Measurements from ENCODE around the gene TPBG.
"Not testable (repeated sequence)": the region's sequence is repeated elsewhere in the genome, so short reads cannot be mapped to it uniquely, and the experiment has no call there.

TPBG gene

DNA sequence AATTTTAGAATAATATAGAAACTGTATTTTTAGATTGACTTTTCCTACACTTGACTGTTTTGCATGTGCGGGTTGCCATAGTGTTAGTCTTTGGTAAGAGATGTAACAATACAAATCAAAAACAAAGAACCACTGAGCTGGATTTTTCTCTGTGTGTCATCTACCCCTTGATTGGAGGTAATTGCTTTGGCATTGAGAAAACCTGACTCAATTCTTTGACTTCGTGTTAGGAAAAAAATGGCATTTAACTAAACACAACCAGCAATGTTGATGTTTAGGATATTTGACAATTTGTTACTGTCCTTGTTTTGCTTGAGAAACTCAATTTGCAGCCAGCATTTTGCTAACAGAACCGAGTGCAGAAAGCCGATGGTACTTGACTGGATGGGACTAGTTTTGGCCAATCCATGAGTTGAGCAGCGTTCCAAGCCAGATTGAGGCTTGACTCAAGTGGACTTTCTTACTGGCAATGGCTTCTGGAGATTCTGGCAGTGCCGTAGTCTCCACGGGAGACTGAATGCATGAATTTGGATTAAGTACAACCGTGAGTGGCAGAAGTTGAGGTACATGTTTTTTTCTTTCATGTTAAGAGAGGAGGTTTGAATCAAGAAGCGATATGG is 17.1 kb downstream of the TPBG start:
- DNase-seq: no peak

DNA sequence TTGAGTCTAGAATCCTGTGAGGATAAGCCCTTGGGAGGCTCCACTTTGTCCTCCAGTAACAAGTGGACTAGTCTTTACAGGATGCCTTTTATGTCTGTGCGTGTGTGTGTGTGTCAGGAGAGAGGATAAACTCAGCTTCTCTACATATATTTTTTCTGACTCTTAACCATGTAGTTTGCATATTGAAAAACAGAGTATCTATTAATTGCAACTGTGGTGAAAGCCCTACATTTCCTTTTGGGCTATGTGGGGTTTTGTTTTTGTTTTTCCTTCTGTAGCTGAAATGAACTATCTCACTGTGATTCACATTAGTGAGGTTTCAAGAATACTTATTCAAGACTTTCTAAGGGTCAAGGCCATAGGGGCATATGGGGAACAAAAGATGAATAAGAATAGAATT is 17.7 kb downstream of the TPBG start:
- no peak for DNase-seq

GRCh38 chr6:82385102-82385501 is 21.5 kb downstream of the TPBG start:
- DNase-seq: no peak

GRCh38 chr6:82385546-82385945 is 21.9 kb downstream of the TPBG start:
- no peak for DNase-seq

DNA sequence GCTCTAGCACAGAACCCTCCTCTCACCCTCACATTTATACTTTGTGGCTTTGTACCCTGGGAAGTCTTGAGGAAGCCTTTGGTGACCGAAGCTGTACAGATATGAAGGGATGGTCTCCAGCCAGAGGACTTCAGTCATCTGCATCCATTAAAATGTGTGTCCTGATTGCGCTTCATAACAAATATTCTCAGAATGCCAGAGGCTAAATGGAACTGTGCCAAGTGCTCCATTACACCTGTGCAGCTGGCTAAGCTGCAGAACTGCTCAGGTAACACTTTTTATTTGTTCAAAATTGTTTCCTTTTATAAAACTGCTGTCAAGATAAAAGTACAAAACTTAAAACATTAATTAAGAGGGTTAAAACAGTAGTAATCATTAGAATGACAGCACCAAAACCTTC is 22.3 kb downstream of the TPBG start:
- no peak for DNase-seq

- not testable (repeated sequence) for DNase-seq
These were observed 31.2 kb downstream of the TPBG start for GRCh38 chr6:82394770-82395169.

GRCh38 chr6:82396964-82397751 is 33.5 kb downstream of the TPBG start:
- peak; percentile 92 for DNase-seq

- peak; percentile 50 for DNase-seq
These were observed 34.5 kb downstream of the TPBG start for GRCh38 chr6:82397962-82398692.

GRCh38 chr6:82408952-82409431 is 45.4 kb downstream of the TPBG start:
- DNase-seq: peak; percentile 42

DNA sequence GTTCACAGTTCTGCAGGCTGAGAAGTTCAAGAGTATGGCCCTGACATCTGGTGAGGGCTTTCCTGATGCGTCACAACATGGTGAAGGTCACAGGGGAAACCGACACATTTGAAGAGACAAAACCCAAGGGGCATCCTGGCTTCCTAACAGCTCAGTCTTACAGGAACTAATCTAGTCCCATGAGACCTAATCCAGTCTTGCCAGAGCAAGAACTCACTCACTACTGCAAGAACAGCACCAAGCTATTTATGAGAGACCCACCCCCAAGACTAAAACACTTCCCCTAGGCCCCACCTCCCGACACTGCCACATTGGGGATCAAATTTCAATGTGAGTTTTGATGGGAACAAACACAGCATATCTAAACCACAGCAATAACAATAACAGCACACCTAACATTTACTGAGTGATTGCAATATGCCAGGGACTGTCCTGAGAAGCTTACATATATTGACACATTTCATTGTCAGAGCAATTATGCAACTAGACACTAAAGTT is 46.6 kb downstream of the TPBG start:
- DNase-seq: no peak

GRCh38 chr6:82413868-82414267 is 50.3 kb downstream of the TPBG start:
- DNase-seq: no peak

GRCh38 chr6:82415820-82416219 is 52.2 kb downstream of the TPBG start:
- DNase-seq: no peak

DNA sequence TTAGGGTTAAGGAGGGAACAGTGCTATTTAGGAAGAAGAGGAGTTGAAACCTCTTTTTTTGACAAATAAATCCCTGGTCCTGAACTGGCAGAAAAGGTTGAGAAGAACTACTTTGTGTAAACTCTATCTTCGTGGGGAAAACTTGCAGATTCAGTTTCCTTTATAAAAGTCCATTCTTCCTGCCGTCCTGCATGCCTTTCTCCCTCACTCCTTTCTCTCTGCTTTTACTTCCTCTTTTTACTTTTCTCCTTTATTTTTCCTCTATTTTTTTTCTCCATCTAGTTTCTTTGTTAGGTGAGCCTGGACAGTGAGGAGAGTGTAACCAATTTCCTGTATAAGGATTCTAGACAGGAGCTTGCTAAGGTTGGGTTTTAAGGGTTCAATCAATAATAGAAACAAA is 52.7 kb downstream of the TPBG start:
- DNase-seq: no peak

Measured in kidney glomerular epithelial cell (primary cell).